Liver (tissue), 9 donors: ENCODE measurements around the gene NR2C2AP. TPM values are rescaled to one million over a fixed set of nuclear protein-coding genes. Genes with fewer than 3 reads are reported as not detected.

ENCODE experiments used
- DNase-seq: peaks from one replicate; pipeline ENCODE4 v3.0.0-alpha.2; 2017; ENCODE audit warnings: low spot score
- H3K27ac ChIP-seq, 2 donors: one replicate each; pipeline ENCODE4 v1.7.0; 2013; ENCODE audit warnings: inconsistent platforms in 2 of 2, low read length in 2 of 2, control low read depth in 1 of 2, low read depth in 1 of 2, mild to moderate bottlenecking in 1 of 2
- H3K27me3 ChIP-seq, 4 donors: one replicate each; pipeline versions ENCODE4 v1.6.1 to v1.7.0; 2013; ENCODE audit warnings: low read length in 3 of 4, inconsistent platforms in 1 of 4, mild to moderate bottlenecking in 1 of 4, moderate library complexity in 1 of 4; ENCODE audit not compliant: control insufficient read depth in 4 of 4, insufficient read depth in 4 of 4
- H3K36me3 ChIP-seq, 4 donors: one replicate each; pipeline versions ENCODE4 v1.6.1 to v1.7.0; 2013; ENCODE audit warnings: low read length in 3 of 4, mild to moderate bottlenecking in 3 of 4, low read depth in 1 of 4, moderate library complexity in 1 of 4; ENCODE audit not compliant: control insufficient read depth in 4 of 4, insufficient read depth in 3 of 4
- H3K4me1 ChIP-seq, 4 donors: one replicate each; pipeline versions ENCODE4 v1.6.1 to v1.7.0; 2013; ENCODE audit warnings: low read length in 3 of 4, mild to moderate bottlenecking in 3 of 4, moderate library complexity in 1 of 4; ENCODE audit not compliant: control insufficient read depth in 4 of 4, insufficient read depth in 4 of 4
- H3K4me3 ChIP-seq, 3 donors: one replicate each; pipeline versions ENCODE4 v1.6.1 to v1.7.0; 2013; ENCODE audit warnings: low read length in 3 of 3, control low read depth in 1 of 3, low read depth in 1 of 3, mild to moderate bottlenecking in 1 of 3
- H3K9ac ChIP-seq, 2 donors: one replicate each; pipeline ENCODE4 v1.7.0; 2013; ENCODE audit warnings: low read length in 2 of 2, mild to moderate bottlenecking in 2 of 2, moderate library complexity in 2 of 2, control low read depth in 1 of 2, low read depth in 1 of 2
- H3K9me3 ChIP-seq, 4 donors: one replicate each; pipeline versions ENCODE4 v1.6.1 to v1.7.0; 2013; ENCODE audit warnings: low read length in 3 of 4; ENCODE audit not compliant: control insufficient read depth in 4 of 4
- ATF3 ChIP-seq: IDR thresholded peaks from 2 replicates; pipeline ENCODE4 v1.6.1; 2016; ENCODE audit warnings: antibody characterized with exemption
- CTCF ChIP-seq: fragments of 150-350 bp; IDR thresholded peaks from 2 replicates; pipeline ENCODE4 v1.5.1; 2017; ENCODE audit warnings: improper control_type of control experiment, low read depth, low read length; ENCODE audit not compliant: missing input control
- EGR1 ChIP-seq, 2 donors: IDR thresholded peaks; 2 replicates each; pipeline ENCODE4 v1.6.1; 2016 to 2018; ENCODE audit warnings: antibody characterized with exemption in 2 of 2, low read depth in 2 of 2
- FOXA1 ChIP-seq: IDR thresholded peaks from 2 replicates; pipeline ENCODE4 v1.6.1; 2016; ENCODE audit warnings: antibody characterized with exemption
- FOXA2 ChIP-seq: IDR thresholded peaks from 2 replicates; pipeline ENCODE4 v1.6.1; 2016; ENCODE audit warnings: antibody characterized with exemption
- GABPA ChIP-seq, 2 donors: IDR thresholded peaks in 1 of 2; conservative IDR thresholded peaks in 1 of 2; 2 replicates each; pipeline ENCODE4 v1.6.1; 2016; ENCODE audit warnings: antibody characterized with exemption in 2 of 2, mild to moderate bottlenecking in 1 of 2, moderate library complexity in 1 of 2
- HNF4A ChIP-seq, 2 donors: conservative IDR thresholded peaks; 2 replicates each; pipeline ENCODE4 v1.6.1; 2016; ENCODE audit warnings: antibody characterized with exemption in 2 of 2, mild to moderate bottlenecking in 2 of 2
- HNF4G ChIP-seq: IDR thresholded peaks from 2 replicates; pipeline ENCODE4 v1.6.1; 2016; ENCODE audit warnings: antibody characterized with exemption
- JUND ChIP-seq, 2 donors: IDR thresholded peaks; 2 replicates each; pipeline ENCODE4 v1.6.1; 2016; ENCODE audit warnings: antibody characterized with exemption in 2 of 2
- NR2F2 ChIP-seq: IDR thresholded peaks from 2 replicates; pipeline ENCODE4 v1.6.1; 2016; ENCODE audit warnings: antibody characterized with exemption
- RAD21 ChIP-seq, 2 donors: IDR thresholded peaks; 2 replicates each; pipeline ENCODE4 v1.6.1; 2016; ENCODE audit warnings: antibody characterized with exemption in 2 of 2, mild to moderate bottlenecking in 2 of 2
- REST ChIP-seq: IDR thresholded peaks from 2 replicates; pipeline ENCODE4 v1.6.1; 2016; ENCODE audit warnings: antibody characterized with exemption, mild to moderate bottlenecking
- RXRA ChIP-seq, 2 donors: IDR thresholded peaks; 2 replicates each; pipeline ENCODE4 v1.6.1; 2017 to 2018; ENCODE audit warnings: antibody characterized with exemption in 2 of 2, mild to moderate bottlenecking in 1 of 2
- SP1 ChIP-seq: IDR thresholded peaks from 2 replicates; pipeline ENCODE4 v1.6.1; 2018; ENCODE audit warnings: antibody characterized with exemption, mild to moderate bottlenecking
- TAF1 ChIP-seq: conservative IDR thresholded peaks from 2 replicates; pipeline ENCODE4 v1.6.1; 2016; ENCODE audit warnings: antibody characterized with exemption, mild to moderate bottlenecking
- YY1 ChIP-seq: IDR thresholded peaks from 2 replicates; pipeline ENCODE4 v1.6.1; 2016; ENCODE audit warnings: antibody characterized with exemption, mild to moderate bottlenecking
- ZBTB33 ChIP-seq: IDR thresholded peaks from 2 replicates; pipeline ENCODE4 v1.6.1; 2016; ENCODE audit warnings: antibody characterized with exemption
- WGBS: extraction: QIAGEN DNeasy Blood & Tissue Kit; methylation state at CpG from one replicate; pipeline ENCODE4 v1.1.7; 2013; 5-methylcytosine and 5-hydroxymethylcytosine counted together
- polyA plus RNA-seq, 2 donors: library from polyadenylated mRNA; stranded (reverse) in 1 of 2; unstranded in 1 of 2; fragments of 200-250 nt in 1 of 2; fragments of >200 nt in 1 of 2; fragmentation: Nextera tagmentation in 1 of 2; extraction: Ambion mirVana in 1 of 2; gene quantifications; one replicate each; pipeline versions ENCODE4 v1.2.1 to v1.2.3, GENCODE V29; 2013 to 2015
- total RNA-seq, 2 donors: library from RNA; depleted of rRNA; stranded (reverse); fragments of >200 nt; gene quantifications; one replicate each; pipeline ENCODE4 v1.2.3, GENCODE V29; 2014
- donor health status: healthy.
- donor health status: healthy.
- donor health status: healthy.
- donor health status: healthy.
- donor health status: healthy.

NR2C2AP gene
- total and polyA plus RNA-seq, 4 donors: 3.4 to 5.7 (median 4.1) TPM

- TF ChIP-seq RAD21 (IDR thresholded peaks at IDR 0.05) (no peak), ATF3 (no peak), HNF4A (conservative IDR thresholded peaks at IDR 0.05) (no peak), EGR1 (IDR thresholded peaks at IDR 0.05; ENCODE audit: low read depth in 2 of 2) (no peak), NR2F2 (no peak), JUND (IDR thresholded peaks at IDR 0.05) (no peak), YY1 (no peak), FOXA2 (no peak), SP1 (no peak), CTCF (no peak), ZBTB33 (no peak), GABPA (IDR thresholded peaks at IDR 0.05 in 1 of 2, conservative IDR thresholded peaks at IDR 0.05 in 1 of 2) (no peak), RXRA (IDR thresholded peaks at IDR 0.05) (no peak), TAF1 (no peak)
- Histone ChIP-seq H3K9me3 (no peaks in the 10 kb centered on the region), H3K9ac (peak overlapping the region in 1 of 2 donors; percentile 82), H3K27me3 (no peaks in the 10 kb centered on the region), H3K4me1 (peaks cover 2 to 13% (median 9%) of the 10 kb centered on the region in 4 donors), H3K4me3 (peak overlapping the region; percentile 67 to 94 (median 70)), H3K36me3 (peaks cover 3 to 24% (median 9%) of the 10 kb centered on the region in 4 donors), H3K27ac (no peak overlapping the region)
- no peak for DNase-seq
- WGBS: 82% methylated on average over 19 of the region's 19 CpGs
These were observed 1.2 kb downstream of the NR2C2AP start for GRCh38 chr19:19201697-19202630.

- Histone ChIP-seq H3K4me1 (peaks cover 6 to 38% (median 25%) of the 10 kb centered on the region in 4 donors), H3K9me3 (no peaks in the 10 kb centered on the region), H3K27me3 (no peaks in the 10 kb centered on the region), H3K9ac (no peak overlapping the region), H3K36me3 (peaks cover 3 to 16% (median 7%) of the 10 kb centered on the region in 4 donors), H3K4me3 (no peak overlapping the region), H3K27ac (no peak overlapping the region)
- DNase-seq: no peak
- WGBS: 81% methylated on average over 5 of the region's 5 CpGs
- TF ChIP-seq CTCF: no peak
- TF ChIP-seq RAD21 (IDR thresholded peaks at IDR 0.05): no peak
- no peak for TF ChIP-seq TAF1
- TF ChIP-seq EGR1 (IDR thresholded peaks at IDR 0.05; ENCODE audit: low read depth in 2 of 2): no peak
- no peak for TF ChIP-seq ZBTB33
- TF ChIP-seq ATF3: no peak
- TF ChIP-seq SP1: no peak
- no peak for TF ChIP-seq HNF4G
- no peak for TF ChIP-seq FOXA2
- no peak for TF ChIP-seq HNF4A (conservative IDR thresholded peaks at IDR 0.05)
- no peak for TF ChIP-seq FOXA1
- no peak for TF ChIP-seq RXRA (IDR thresholded peaks at IDR 0.05)
- TF ChIP-seq JUND (IDR thresholded peaks at IDR 0.05): no peak
- TF ChIP-seq YY1: no peak
- no peak for TF ChIP-seq REST
These were observed 9.3 kb downstream of the NR2C2AP start for GRCh38 chr19:19193926-19194325.
